Liver (tissue), 9 donors: ENCODE results near the gene NEUROG3. TPM values are rescaled to one million over a fixed set of nuclear protein-coding genes. Genes with fewer than 3 reads are reported as not detected.

Experiments
- DNase-seq: peaks from one replicate; pipeline ENCODE4 v3.0.0-alpha.2; 2017; ENCODE audit warnings: low spot score
- H3K27ac ChIP-seq, 2 donors: one replicate each; pipeline ENCODE4 v1.7.0; 2013; ENCODE audit warnings: inconsistent platforms in 2 of 2, low read length in 2 of 2, control low read depth in 1 of 2, low read depth in 1 of 2, mild to moderate bottlenecking in 1 of 2
- H3K27me3 ChIP-seq, 4 donors: one replicate each; pipeline versions ENCODE4 v1.6.1 to v1.7.0; 2013; ENCODE audit warnings: low read length in 3 of 4, inconsistent platforms in 1 of 4, mild to moderate bottlenecking in 1 of 4, moderate library complexity in 1 of 4; ENCODE audit not compliant: control insufficient read depth in 4 of 4, insufficient read depth in 4 of 4
- H3K36me3 ChIP-seq, 4 donors: one replicate each; pipeline versions ENCODE4 v1.6.1 to v1.7.0; 2013; ENCODE audit warnings: low read length in 3 of 4, mild to moderate bottlenecking in 3 of 4, low read depth in 1 of 4, moderate library complexity in 1 of 4; ENCODE audit not compliant: control insufficient read depth in 4 of 4, insufficient read depth in 3 of 4
- H3K4me1 ChIP-seq, 4 donors: one replicate each; pipeline versions ENCODE4 v1.6.1 to v1.7.0; 2013; ENCODE audit warnings: low read length in 3 of 4, mild to moderate bottlenecking in 3 of 4, moderate library complexity in 1 of 4; ENCODE audit not compliant: control insufficient read depth in 4 of 4, insufficient read depth in 4 of 4
- H3K4me3 ChIP-seq, 3 donors: one replicate each; pipeline versions ENCODE4 v1.6.1 to v1.7.0; 2013; ENCODE audit warnings: low read length in 3 of 3, control low read depth in 1 of 3, low read depth in 1 of 3, mild to moderate bottlenecking in 1 of 3
- H3K9ac ChIP-seq, 2 donors: one replicate each; pipeline ENCODE4 v1.7.0; 2013; ENCODE audit warnings: low read length in 2 of 2, mild to moderate bottlenecking in 2 of 2, moderate library complexity in 2 of 2, control low read depth in 1 of 2, low read depth in 1 of 2
- H3K9me3 ChIP-seq, 4 donors: one replicate each; pipeline versions ENCODE4 v1.6.1 to v1.7.0; 2013; ENCODE audit warnings: low read length in 3 of 4; ENCODE audit not compliant: control insufficient read depth in 4 of 4
- ATF3 ChIP-seq: IDR thresholded peaks from 2 replicates; pipeline ENCODE4 v1.6.1; 2016; ENCODE audit warnings: antibody characterized with exemption
- CTCF ChIP-seq: fragments of 150-350 bp; IDR thresholded peaks from 2 replicates; pipeline ENCODE4 v1.5.1; 2017; ENCODE audit warnings: improper control_type of control experiment, low read depth, low read length; ENCODE audit not compliant: missing input control
- EGR1 ChIP-seq, 2 donors: IDR thresholded peaks; 2 replicates each; pipeline ENCODE4 v1.6.1; 2016 to 2018; ENCODE audit warnings: antibody characterized with exemption in 2 of 2, low read depth in 2 of 2
- FOXA1 ChIP-seq: IDR thresholded peaks from 2 replicates; pipeline ENCODE4 v1.6.1; 2016; ENCODE audit warnings: antibody characterized with exemption
- FOXA2 ChIP-seq: IDR thresholded peaks from 2 replicates; pipeline ENCODE4 v1.6.1; 2016; ENCODE audit warnings: antibody characterized with exemption
- HNF4A ChIP-seq, 2 donors: conservative IDR thresholded peaks; 2 replicates each; pipeline ENCODE4 v1.6.1; 2016; ENCODE audit warnings: antibody characterized with exemption in 2 of 2, mild to moderate bottlenecking in 2 of 2
- JUND ChIP-seq, 2 donors: IDR thresholded peaks; 2 replicates each; pipeline ENCODE4 v1.6.1; 2016; ENCODE audit warnings: antibody characterized with exemption in 2 of 2
- MAX ChIP-seq: IDR thresholded peaks from 2 replicates; pipeline ENCODE4 v1.6.1; 2016; ENCODE audit warnings: antibody characterized with exemption
- NR2F2 ChIP-seq: IDR thresholded peaks from 2 replicates; pipeline ENCODE4 v1.6.1; 2016; ENCODE audit warnings: antibody characterized with exemption
- RAD21 ChIP-seq, 2 donors: IDR thresholded peaks; 2 replicates each; pipeline ENCODE4 v1.6.1; 2016; ENCODE audit warnings: antibody characterized with exemption in 2 of 2, mild to moderate bottlenecking in 2 of 2
- REST ChIP-seq: IDR thresholded peaks from 2 replicates; pipeline ENCODE4 v1.6.1; 2016; ENCODE audit warnings: antibody characterized with exemption, mild to moderate bottlenecking
- RXRA ChIP-seq, 2 donors: IDR thresholded peaks; 2 replicates each; pipeline ENCODE4 v1.6.1; 2017 to 2018; ENCODE audit warnings: antibody characterized with exemption in 2 of 2, mild to moderate bottlenecking in 1 of 2
- YY1 ChIP-seq: IDR thresholded peaks from 2 replicates; pipeline ENCODE4 v1.6.1; 2016; ENCODE audit warnings: antibody characterized with exemption, mild to moderate bottlenecking
- WGBS: extraction: QIAGEN DNeasy Blood & Tissue Kit; methylation state at CpG from one replicate; pipeline ENCODE4 v1.1.7; 2013; 5-methylcytosine and 5-hydroxymethylcytosine counted together
- polyA plus RNA-seq, 2 donors: library from polyadenylated mRNA; stranded (reverse) in 1 of 2; unstranded in 1 of 2; fragments of 200-250 nt in 1 of 2; fragments of >200 nt in 1 of 2; fragmentation: Nextera tagmentation in 1 of 2; extraction: Ambion mirVana in 1 of 2; gene quantifications; one replicate each; pipeline versions ENCODE4 v1.2.1 to v1.2.3, GENCODE V29; 2013 to 2015
- total RNA-seq, 2 donors: library from RNA; depleted of rRNA; stranded (reverse); fragments of >200 nt; gene quantifications; one replicate each; pipeline ENCODE4 v1.2.3, GENCODE V29; 2014
- donor health status: healthy.
- donor health status: healthy.
- donor health status: healthy.
- donor health status: healthy.
- donor health status: healthy.

Gene NEUROG3
- total and polyA plus RNA-seq, 4 donors, result not detected

- WGBS, result 8% methylated on average over 41 of the region's 41 CpGs
- Histone ChIP-seq H3K36me3 (no peaks in the 10 kb centered on the region), H3K4me3 (no peak overlapping the region), H3K9me3 (peaks cover 0 to 2% (median 0%) of the 10 kb centered on the region in 4 donors), H3K9ac (no peak overlapping the region), H3K27me3 (peaks cover 10 to 21% (median 18%) of the 10 kb centered on the region in 4 donors), H3K27ac (no peak overlapping the region), H3K4me1 (peaks cover 0 to 12% (median 4%) of the 10 kb centered on the region in 4 donors)
- DNase-seq, result no peak
- TF ChIP-seq RAD21 (IDR thresholded peaks at IDR 0.05) (no peak), HNF4A (conservative IDR thresholded peaks at IDR 0.05) (no peak), RXRA (IDR thresholded peaks at IDR 0.05) (no peak), ATF3 (no peak), NR2F2 (no peak), REST (no peak), FOXA1 (no peak), YY1 (no peak), MAX (no peak), CTCF (no peak), FOXA2 (no peak), EGR1 (IDR thresholded peaks at IDR 0.05; ENCODE audit: low read depth in 2 of 2) (no peak)
These were observed 4.5 kb downstream of the NEUROG3 start for GRCh38 chr10:69568472-69569395.

GRCh38 chr10:69567920-69568319 lies 5.3 kb downstream of the NEUROG3 start:
- H3K9ac ChIP-seq, result no peak overlapping the region
- H3K27me3 ChIP-seq, result peaks cover 10 to 17% (median 16%) of the 10 kb centered on the region in 4 donors
- H3K36me3 ChIP-seq, result no peaks in the 10 kb centered on the region
- H3K4me3 ChIP-seq, result no peak overlapping the region
- DNase-seq, result peak; percentile 56
- H3K9me3 ChIP-seq, result peaks cover 0 to 2% (median 0%) of the 10 kb centered on the region in 4 donors
- peaks cover 0 to 7% (median 2%) of the 10 kb centered on the region in 4 donors for H3K4me1 ChIP-seq
- no peak overlapping the region for H3K27ac ChIP-seq
- WGBS, result 9% methylated on average over 15 of the region's 15 CpGs
- TF ChIP-seq JUND (IDR thresholded peaks at IDR 0.05) (no peak), REST (peak; percentile 99)
